Stimulated activated CD4-positive, alpha-beta T cell treated with anti-CD3 and anti-CD28 coated beads, Interleukin-12 subunit alpha, Interleukin-12 subunit beta, amount 100 ng/mL, for 4 hours (primary cell): ENCODE data around the gene BAIAP2.
"Not testable (repeated sequence)": the region's sequence is repeated elsewhere in the genome, so short reads cannot be mapped to it uniquely, and the experiment has no call there.

Experiments
- DNase-seq: peaks from one replicate; pipeline ENCODE4 v3.0.0-alpha.2; 2020

The BAIAP2 gene

DNA sequence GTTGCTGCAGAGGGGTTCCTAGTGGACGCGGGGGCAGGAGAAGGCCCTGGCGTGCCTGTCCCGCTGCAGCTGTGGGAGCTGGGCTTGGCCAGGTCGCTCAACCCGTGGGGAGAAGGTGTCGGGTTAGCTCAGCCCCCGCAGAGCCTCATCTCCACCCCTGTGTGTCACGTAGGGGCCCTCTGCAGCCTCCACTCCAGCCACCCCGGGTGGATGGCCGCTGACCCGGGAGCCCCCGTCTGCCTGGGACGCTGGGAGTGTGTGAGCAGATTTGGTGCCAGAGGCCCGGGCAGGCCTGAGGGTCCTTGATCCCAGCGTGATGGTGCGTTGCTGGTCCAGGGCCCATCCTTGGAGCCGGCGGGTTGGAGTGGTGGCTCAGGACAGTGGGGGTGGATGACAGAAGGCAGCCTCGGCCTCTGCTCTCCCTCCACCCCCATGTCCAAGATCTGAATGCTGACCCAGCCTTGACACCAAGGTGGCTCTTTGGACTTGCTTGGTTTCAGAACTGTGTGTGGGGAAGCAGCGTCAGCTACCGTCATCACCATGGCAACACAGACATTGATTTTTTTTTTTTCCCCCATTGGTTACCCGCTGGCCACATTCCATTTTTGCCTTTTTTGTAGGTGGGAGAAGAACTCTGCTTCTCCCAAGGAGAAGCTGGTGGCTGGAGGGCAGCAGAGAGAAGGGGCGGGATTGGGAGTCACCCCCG lies 35.7 kb downstream of the BAIAP2 start:
- DNase-seq = no peak

DNA sequence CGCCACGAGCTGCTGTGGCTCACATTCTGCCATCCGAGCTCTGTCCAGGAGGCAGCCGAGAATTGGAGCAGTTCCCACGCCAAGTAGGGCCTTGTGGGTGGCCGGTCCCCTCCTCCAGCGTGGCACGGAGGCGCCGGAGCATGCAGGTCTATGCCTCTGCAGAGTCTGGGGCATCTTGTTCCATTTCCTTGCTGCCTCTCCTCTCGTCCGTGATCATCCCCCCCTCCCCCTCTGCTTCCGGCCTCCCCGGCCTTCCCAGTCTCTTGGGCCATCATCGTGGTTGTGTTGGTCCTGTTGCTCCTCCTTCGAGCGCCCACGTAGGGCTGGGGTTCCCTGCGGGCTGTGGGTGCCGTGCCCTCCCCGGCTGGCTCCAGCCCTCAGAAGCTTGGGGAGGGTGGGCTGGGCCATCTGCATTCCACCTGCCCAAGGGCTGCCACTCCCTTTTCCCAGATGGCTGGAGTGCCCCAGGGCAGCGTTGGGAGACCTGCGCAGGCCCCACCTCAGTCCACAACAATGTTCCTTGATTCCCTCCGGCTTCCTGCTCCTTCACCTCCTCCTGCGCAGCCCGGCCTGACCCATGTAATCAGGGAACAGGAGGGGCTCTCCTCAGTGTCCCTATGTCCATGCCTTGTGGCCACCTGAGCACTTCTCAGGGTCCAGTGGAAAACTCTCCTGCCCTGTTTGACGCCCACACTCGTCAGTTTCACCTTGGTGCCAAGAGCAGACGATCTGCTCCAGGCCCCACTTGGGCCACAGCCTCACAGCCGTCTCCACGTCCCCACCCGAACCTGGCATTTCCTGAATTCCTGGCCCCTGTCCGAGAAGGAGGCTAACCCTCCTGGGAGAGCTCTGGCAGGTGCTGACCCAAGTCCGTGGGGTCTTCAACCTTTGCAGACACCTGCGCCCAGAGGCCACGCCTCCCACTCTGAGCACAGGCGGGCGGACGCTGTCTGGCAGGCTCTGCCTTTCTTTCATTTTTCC lies 37.1 kb downstream of the BAIAP2 start:
- no peak for DNase-seq

DNA sequence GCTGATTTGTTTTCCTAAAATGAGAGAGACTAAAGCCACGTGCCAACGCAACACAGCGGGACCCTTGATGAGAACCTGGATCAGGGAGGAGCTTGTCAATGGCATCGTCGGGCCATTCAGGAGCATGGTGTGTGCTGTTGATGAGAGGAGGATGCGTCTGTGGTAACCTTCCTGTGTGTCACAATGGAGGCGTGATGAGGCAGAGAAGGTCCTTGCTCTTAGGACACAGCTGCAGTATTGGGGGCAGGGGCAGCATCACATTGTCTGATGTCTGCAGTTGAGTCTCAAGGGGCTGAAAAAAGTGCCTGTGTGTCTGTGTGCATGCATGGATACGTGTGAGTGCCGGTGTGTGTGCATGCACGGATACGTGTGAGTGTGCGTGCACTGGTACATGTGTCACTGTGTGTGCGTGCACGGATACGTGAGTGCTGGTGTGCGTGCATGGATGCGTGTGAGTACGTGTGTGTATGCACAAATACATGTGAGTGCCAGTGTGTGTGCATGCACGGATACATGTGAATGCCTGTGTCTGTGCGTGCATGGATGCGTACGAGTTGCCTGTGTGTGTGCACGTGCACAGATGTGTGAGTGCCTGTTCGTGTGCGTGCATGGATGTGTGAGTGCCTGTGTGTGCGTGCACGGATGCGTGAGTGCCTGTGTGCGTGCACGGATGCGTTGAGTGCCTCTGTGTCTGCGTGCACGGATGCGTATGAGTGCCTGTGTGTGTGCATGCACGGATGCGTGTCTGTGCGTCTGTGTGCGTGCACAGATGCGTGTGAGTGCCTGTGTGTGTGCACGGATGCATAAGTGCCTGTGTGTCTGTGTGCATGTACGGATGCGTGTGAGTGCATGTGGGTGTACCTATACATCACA lies 39.3 kb downstream of the BAIAP2 start:
- no peak for DNase-seq

DNA sequence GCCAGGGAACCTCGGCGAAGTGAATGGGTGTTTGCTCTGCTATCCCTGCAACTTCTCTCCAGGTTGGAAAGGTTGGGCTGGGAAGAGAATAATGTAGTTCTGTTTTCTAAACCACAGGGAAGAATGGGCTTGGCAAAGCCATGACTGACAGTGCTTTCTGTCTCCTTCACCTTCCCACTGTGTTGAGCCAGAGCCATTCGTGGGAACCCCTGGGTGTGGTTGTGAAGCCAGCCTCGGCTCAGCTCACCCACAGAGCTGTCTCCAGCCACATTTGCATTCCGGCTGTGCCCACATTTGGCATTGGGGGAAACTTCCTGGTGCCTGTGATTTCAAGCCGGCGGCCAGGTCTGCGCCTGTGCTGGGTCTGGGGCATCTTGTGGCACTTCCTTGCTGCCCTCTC lies 39.9 kb downstream of the BAIAP2 start:
- no peak for DNase-seq

DNA sequence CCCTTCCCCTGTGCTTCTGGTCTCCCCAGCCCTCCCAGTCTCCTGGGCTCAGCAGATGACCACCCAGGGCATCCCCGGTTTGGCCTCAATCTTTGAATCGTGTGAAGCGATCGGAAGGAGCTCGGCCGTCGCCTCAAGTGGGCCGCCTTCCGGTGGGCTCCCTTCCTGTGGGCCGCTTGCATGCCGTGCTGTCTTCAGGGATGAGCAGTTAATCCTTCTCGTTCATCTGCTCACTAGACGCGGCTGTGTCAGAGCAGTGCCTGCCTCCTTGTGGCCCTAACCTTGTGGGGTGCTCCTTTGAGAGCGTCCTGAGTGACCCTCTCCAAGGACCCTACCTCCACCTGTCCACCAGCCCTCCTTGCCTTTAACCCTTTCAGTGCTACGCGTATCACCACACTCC lies 40.4 kb downstream of the BAIAP2 start:
- no peak for DNase-seq

DNA sequence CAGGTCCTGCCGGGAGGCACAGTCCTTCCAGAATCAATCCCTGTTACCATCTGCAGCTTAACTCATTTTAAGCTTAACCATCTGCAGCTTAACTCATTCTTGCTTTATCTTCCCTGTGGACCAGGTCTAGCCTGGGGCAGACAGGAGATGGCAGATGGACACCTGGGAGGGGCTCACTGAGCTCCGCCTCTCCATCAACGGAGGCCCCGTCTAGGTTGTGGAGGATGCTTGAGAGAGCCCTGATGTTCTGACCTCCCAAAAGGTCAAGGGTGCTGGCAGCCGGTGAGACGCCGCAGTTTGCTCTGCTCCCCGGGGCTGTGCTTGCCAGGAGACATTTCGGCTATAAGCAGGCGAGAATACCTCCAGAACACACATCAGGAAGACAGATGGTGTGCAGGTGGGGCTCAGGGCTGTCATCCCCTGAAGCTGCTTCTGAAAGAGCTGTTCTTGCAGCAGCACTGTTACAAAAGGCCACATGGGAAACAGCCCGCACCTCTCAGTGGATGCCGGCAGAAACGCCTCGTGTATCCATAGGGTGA lies 41.3 kb downstream of the BAIAP2 start:
- no peak for DNase-seq

DNA sequence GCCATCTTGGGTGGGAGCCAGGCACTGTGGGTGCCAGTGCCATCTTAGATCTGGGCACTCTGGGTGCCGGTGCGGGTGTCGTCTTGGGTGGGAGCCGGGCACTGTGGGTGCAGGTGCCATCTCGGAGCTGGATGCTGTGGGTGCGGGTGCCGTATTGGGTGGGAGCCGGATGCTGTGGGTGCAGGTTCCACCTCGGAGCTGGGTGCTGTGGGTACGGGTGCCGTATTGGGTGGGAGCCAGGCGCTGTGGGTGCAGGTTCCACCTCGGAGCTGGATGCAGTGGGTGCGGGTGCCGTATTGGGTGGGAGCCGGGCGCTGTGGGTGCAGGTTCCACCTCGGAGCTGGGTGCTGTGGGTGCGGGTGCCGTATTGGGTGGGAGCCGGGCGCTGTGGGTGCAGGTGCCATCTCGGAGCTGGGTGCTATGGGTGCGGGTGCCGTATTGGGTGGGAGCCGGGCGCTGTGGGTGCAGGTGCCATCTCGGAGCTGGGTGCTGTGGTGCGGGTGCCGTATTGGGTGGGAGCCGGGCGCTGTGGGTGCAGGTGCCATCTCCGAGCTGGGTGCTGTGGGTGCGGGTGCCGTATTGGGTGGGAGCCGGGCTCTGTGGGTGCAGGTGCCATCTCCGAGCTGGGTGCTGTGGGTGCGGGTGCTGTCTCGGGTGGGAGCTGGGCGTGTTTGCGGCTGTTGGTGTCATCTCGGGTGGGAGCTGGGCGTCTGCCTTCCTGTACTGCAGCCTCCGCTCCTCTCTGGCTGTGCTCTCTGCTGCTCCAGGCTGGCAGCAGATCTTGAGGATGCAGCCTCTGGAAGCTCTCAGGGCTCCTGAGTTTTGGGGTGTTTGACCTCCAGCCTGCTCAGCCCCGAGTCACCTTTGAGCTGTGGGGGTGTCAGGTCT lies 43.3 kb downstream of the BAIAP2 start:
- not testable (repeated sequence) for DNase-seq

DNA sequence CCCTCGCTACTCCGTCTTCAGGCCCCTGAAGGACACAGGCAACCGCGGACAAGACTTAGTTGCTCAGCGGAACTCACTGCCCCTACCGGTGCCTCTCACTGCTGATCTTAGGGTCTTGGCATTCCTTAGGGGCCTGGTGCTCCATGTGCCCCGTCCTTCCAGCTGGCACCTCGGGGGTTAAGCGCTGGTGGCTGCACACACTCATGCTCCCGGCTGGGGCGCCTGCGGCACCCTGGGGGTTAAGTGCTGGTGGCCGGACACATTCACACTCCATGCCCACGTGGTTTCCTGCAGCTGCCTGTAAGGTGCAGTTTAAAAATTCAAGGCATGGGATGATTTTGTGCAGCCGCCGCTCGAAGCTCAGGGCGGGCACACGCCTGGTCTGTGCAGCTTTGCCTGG lies 45.1 kb downstream of the BAIAP2 start:
- DNase-seq = no peak

DNA sequence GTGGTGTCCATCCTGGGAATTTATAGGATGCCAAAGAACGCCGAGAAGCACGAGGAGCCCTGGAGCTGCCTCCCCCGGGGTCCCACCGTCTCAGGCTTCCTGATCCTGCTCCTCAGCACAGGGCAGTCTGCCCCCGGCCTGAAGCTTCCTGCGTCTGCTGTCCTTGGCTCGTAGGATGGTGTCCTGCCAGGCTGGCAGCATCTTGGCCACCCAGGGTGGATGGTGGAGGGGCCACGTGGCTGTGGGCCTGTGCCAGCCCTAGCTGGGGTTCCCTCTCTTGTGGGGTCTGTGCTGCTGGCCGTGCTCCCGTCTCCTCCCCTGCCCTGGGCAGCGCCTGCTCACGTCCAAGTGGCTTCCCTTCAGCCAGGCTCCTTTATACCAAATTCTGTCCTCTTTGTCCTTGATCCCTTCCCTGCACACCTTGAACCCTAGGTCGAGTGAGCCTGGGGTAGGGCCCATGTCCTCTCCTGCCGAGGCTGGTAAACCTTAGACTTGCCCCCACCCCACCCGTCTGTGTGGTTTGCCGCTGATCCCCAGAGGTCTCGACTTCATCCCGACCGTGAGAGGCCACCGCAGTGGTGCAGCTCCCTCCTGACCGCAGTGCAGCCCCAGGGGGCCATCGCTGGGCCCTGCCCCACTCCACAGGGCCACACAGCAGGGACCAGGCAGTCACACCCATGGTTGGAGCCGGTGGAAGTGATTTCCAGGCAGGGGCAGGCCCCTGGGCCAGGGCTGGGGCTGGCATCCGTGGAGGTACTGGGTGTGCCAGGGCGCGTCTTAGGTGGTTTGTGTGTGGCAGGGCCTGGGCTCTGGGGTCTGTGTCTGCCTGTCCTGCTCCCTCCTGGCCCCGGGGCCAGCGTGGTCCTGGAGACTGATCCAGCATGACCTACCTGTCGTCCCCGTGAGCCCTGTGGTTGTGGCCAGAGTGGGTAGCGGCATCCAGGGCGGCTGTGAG lies 46.5 kb downstream of the BAIAP2 start:
- no peak for DNase-seq

DNA sequence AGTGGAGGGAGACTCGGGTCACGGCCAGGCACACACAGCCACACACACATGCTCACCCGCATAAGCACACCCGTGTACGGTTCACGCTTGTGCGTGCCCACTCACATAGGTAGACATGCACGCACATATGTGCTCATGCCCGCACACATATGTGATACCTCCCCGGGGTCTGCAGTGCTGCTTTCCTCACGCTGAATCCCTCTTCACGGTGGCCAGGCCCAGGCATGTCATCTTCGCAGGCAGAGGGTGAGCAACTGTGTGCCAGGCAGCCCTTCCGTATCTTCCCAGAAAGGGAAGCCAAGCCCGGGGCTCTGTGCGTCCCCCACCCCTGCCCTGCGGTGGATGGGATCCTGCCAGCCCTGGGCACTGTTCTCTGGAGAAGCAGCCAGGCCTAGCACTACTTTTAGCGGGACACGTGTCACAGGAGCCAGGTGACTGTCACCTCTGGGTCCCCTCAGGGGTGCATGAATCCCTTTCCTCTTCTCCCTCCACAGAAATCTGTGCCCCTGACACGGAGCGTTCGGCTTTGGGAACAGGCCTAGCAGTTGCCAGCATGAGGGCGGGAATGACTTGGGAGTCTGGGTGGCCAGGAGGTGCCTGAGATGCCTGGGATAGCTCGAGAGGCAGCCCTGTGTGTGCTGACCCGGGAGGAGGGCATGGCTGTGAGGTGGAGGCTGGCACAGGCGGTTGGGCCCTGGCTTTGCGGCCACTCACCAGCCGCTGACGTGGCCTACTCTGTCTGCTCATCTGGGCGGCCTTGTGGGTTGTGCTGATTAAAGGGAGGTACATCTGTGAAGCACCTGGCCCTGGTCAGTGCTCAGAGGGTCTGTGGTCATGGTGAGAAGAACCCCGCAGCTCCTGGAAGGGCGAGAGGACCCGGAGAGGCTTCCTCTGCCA lies 47.5 kb downstream of the BAIAP2 start:
- no peak for DNase-seq

DNA sequence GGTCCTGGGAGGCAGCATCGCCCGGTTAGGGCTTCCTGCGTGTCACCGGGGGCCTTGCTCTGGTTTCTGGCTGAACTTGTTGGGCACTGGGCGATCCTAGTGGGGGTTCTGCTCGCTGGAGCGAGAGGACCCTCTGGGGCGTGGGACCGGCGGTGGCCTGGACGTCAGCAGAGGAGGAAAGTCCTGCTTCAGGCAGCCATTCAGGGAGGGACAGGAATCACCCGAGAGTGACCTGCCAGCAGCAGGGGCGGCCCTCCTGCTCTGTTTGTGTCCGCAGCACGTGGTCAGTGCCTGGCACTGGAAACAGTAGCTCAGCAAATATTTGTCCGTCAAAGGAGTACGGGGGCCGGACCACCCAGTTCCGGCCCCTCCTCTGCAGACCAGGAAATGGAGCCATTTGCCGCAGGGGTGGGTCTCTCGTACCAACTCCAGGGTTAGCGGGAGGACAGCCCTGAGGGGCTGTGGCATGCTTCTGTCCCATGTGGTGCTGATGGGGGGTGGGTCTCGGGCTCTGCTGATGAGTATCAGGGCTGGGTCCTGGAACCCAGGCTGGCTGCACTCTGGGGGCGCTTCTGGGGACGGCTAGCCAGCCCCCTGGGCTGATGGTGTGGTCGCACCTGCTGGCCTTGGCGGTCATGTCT lies 48.3 kb downstream of the BAIAP2 start:
- no peak for DNase-seq

DNA sequence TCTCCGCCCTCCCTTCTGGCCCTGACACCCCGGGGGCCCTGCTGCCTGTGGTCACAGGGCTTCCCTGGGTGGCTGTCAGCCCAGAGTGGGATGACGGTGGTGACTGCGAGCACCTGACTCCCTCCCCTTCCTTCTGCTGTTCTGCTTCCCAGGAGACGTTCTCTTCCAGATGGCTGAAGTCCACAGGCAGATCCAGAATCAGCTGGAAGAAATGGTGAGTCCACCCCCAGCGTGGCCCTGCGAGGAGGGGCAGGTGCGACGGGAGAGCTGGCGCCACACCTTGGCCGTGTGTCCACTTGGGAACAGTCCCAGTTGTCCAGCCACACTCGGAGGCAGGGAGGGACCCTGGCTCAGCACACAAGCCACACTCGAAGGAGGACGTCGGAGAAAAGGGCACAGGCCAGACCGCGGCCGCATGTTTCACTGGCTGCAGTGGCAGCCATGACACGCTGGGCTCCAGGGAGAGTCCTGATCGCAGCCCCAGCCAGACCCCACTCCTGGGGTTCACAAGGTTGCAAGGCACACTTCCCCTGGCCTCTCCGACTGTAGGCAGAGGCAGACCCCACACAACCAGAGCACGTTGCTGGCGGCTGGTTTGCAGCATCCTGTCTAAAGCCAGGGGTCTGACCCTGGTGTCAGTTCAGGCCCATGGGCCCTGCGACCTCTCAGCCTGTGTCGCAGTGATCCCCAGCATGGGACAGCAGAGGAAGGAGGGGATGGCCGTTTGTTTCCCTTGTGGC lies 49.9 kb downstream of the BAIAP2 start:
- DNase-seq = no peak

DNA sequence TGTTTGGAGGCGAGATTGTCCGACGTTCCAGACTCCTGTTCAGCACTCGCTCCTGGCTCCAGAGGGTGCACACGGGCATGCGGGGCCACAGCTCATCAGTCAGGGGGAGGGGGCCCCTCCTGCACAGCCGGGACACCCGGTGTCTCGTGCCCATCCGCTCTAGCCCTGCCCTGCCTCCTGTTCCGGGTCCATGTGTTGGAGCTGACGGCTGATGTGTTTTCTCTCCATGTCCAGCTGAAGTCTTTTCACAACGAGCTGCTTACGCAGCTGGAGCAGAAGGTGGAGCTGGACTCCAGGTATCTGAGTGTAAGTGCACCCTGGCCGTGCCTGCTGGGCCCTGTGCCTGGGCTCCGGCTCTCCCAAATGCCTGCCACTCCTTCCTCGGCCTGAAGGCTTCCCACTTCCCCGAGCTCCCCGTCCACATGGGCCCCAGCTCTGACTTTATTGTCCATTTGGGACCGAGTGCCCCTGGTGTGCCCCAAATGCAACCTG lies 50.5 kb downstream of the BAIAP2 start:
- no peak for DNase-seq

DNA sequence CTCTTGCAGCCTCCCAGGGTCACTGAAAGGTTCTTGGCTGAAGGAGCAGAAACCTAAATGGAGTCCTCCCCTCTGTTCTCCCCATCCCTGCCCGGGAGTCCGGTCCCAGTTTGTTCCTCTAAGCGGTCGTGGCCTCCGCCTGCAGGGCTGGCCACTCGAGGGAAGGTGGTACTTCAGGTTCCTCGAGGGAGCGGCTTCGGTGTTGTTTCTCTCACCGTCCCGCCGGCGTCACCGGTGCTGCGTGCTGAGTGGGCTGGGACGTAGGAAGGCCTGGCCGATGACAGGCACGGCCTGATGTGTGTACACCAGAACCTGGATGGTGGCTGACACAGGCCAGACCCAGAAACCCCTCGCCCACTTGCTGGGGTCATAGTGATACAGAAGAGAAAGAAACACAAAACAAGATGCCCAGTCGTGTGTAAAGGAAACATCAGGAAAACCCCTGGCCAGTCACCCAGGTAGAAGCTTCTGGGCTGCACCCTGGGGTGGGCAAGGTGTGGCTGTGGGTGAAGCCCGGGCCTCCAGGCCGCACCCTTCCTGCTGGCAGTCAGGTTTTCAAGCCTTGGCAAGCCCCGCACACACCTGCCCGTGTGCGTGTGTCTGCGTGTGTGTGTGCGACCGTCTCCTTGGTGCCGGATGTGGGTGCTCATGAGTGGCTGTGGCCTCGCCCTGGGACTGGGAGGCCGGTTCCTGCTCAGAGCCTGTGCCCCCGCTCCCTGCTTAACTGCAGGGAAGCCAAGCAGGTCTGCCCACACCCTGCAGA lies 52.0 kb downstream of the BAIAP2 start:
- no peak for DNase-seq

DNA sequence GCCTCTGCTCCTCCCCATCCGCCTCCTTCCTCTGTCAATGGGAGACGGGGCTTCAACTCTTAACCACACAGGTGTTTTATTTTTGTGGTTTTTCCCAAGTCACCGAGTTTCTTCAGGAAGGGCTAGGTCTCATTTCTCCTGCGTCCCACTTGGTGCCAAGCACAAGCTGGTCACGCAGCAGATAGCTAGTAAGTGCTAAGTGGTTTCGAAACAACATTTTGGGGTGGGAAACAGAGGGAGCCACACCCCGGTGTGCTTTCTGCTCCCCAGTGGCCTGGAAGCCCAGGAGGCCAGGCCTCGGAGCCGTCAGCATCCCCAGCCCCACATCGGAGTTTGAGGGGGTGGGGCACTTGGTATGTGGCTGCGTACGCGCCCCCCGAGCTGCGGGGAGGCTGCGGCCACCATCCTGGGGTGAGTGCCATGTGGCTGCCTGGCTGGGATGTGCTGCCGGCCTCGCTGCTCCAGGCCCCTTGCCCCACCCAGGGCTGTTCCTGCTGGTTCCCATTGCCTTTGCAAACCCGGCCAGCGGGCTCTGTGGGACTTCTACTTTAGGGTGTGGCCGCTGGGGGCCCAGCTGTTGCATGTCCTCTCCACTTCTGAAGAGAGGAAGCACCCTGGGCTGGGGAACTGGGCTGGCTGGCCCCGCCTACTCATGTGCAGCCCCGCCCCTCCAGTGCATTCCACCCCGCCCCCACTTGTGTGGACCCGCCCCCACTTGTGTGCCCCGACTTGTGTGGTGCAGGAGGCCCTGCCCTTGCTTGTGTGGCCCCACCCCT lies 55.6 kb downstream of the BAIAP2 start:
- peak; percentile 17 for DNase-seq

DNA sequence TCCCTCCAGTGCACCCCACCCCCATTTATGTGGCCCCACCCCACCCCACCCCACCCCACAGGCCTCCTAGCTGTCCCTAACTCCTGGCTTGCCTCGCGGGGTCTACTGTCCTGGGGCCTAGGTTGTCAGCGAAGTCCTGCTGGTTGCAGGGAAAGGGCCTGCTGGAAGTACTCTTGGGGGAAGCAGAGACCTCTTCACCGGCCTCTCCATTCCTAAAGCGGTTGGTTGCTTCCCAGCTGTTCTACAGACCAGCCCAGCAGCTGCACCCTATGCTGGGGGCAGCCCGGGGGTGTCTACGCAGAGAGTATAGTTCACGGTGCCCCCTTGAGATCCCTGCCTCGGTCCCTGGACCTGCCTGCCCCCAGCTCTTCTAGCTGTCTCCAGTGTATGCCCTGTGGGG lies 56.2 kb downstream of the BAIAP2 start:
- DNase-seq = no peak
